Measurements from ENCODE around the gene TENT4B.

TENT4B gene

DNA sequence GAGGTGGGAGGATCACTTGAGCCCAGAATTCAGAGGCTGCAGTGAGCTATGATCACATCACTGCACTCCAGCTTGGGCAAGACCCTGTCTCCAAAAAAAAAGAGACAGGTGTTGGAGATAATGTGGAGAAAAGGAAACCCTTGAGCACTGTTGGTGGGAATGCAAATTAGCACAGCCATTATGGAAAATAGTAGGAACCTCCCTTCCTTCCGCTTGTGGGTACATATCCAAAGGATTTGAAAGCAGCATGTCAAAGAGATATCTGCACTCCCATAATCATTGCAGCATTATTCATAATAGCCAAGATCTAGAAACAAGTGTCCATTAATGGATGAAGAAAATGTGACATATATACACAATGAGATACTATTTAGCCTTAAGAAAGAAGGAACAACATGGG is 103.5 kb downstream of the TENT4B start:
- no peak for DNase-seq (ENCODE audit: low read depth in 2 of 2)

- DNase-seq (ENCODE audit: low read depth in 2 of 2), result no peak
Measured at GRCh38 chr16:50257876-50258275, 104.8 kb downstream of the TENT4B start.

DNA sequence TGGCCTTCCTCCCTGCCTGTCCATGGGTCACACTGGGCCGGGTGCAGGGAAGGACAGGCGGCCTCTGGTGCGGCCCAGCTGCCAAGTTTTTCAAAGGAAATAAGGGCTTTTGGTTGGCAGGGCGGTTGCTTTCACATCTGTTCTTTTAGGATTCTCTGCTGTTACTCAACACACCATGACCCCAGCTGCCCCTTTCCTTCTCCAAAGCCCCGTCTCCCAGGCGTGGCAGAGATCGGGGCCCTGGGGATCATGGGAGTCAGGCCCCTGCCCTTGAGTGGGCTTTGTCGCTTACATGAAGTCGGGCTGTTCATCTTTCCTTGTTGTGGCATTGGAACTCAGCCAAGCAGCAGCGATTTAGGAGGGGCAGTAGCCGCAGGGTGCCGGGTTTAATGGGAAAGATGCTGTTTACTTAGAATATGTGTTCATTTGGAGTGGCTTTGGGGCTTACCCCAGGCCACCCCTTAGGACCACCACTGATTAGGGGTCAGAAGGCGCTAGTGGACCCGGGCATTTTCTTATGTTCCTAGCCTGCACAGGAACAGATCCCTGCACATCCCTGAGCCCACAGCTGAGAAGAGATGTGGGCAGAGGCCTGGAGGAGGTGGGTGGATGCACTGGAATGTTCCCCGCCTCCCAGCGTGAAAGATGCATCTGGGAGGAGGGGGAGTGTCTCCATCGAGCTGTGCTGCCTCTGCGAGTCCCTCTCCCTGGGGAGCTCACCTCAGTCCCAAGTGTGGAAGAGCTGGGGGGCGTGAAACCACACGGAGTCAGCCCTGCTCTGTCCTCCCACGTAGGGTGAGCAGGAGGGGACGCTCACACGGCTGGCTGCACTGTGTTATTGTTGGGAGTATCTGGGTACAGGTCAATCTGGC is 106.5 kb downstream of the TENT4B start:
- DNase-seq (ENCODE audit: low read depth in 2 of 2), result no peak

DNA sequence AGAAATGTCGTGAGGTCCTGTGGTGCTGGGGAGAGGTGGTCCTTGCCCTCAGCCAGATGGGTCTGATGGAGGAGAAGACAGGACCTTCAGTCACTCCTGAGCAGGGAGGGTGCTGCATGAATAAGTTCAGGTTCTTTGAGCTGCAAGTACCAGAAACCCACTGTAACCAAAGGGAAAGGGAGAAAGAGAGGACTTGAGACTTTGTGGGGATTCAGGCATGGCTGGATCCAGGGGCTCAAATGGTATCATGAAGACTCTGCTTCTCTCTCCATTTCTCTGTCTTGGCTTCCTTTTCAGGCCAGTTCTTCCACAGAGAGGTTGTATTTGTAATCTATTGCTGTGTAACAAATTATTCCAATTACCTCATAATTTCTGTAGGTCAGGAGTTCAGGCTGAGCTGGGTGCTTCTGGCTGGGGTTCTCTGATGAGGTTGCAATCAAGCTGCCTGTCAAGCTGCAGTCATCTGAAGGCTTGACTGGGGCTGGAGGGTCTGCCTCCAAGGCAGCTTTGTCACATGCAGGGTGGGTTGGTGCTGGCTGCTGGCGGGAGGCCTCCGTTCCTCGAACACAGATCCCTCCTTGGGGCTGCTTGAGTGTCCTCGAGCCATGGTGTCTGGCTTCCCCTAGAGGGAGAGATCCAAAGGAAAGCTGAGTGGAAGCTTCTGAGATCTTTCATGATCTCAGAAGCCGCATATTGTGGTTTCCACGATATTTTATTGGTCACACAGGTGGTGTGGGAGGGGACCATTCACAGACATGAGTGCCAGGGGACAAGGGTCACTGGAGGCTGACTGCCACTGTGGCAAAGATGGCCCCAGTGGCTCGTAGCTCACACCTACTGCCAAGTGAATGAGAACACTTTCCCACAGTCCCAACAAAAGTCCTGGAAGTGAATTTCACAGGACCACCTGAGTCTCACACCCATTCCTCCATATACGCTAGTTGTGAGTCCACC is 107.4 kb downstream of the TENT4B start:
- no peak for DNase-seq (ENCODE audit: low read depth in 2 of 2)

- DNase-seq (ENCODE audit: low read depth in 2 of 2), result no peak
Measured at GRCh38 chr16:50261160-50261706, 108.1 kb downstream of the TENT4B start.

DNA sequence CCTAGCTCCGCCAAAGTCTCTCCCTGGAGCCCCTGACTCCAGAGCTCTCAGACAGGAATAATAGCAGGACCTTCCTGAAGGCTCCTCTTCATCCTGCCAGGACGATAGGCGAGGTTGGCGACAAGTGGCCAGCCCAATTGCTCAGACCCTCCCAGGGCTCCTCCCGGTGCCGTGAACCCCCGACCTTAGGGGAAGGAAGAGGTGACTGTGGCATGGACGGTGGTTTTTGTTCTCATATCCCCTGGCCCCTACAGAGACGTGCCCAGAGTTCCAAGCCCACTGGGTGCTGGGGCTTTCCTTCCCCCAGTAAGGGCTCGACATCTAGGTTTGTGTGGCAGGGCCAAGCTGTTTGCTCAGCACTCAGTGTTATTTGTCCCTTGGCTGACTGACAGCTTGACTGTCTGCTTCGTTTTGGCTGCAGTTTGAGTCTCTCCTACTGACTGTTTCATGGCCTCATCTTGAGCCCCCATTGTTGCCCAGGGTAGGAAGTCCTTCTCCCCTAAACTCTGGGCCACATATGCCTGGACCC is 108.7 kb downstream of the TENT4B start:
- no peak for DNase-seq (ENCODE audit: low read depth in 2 of 2)

GRCh38 chr16:50263060-50263909 is 110.2 kb downstream of the TENT4B start:
- no peak for DNase-seq (ENCODE audit: low read depth in 2 of 2)

GRCh38 chr16:50263940-50264929 is 111.1 kb downstream of the TENT4B start:
- DNase-seq (ENCODE audit: low read depth in 2 of 2), result peak in 1 of 2 donors; percentile 49

- no peak for DNase-seq (ENCODE audit: low read depth in 2 of 2)
Measured at GRCh38 chr16:50265260-50265659, 112.2 kb downstream of the TENT4B start.

- DNase-seq (ENCODE audit: low read depth in 2 of 2), result no peak
Measured at GRCh38 chr16:50265716-50266336, 112.7 kb downstream of the TENT4B start.

- peak; percentile 79 to 83 for DNase-seq (ENCODE audit: low read depth in 2 of 2)
Measured at GRCh38 chr16:50266337-50267091, 113.4 kb downstream of the TENT4B start, which contains the start of gene ADCY7. TSS of gene ADCY7 (plus strand) at chr16:50266551. CDS start at chr16:50288180, 21,629 bp downstream.

DNA sequence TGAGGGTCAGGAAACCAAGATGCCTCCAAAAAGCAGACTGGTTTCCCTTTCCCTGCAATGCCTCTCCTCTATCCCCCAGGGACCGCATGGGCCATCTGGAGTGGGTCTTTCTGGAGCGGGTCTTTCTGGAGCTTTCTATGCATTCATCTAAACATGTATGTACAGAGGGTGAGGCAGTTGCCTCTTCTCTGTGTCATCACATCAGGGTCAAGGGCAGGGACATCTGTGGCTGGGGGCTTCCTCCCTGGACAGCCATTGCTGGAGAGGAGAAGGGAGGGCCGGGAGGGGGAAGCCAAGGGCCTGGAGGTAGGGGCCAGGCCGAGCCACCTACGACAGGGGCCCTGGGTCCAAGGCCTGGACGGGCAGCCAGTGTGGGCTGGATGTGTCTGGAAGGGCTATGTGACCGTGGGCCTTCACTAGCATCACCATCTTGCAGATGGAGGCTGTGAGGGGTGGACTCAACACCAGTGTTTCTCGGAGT is 114.1 kb downstream of the TENT4B start:
- no peak for DNase-seq (ENCODE audit: low read depth in 2 of 2)

DNA sequence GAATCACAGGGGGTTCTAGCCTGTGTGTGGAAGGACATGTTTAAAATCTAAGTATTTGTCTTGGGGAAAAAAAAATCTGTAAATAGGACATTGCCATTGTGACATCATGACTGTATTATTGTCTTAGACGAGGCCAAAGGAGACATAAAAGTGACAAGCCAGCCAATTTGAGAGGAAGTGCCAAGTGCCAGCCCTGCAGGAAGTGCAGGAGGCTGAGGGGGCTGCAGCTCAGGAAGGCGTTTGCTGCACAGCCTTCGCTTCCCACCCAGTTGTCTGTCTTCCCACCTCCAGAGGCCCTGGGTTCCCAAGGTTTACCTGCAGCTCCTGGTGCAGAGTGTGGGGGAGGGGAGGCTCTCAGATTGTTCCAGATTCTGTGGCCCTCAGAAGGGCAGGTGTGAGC is 114.5 kb downstream of the TENT4B start:
- DNase-seq (ENCODE audit: low read depth in 2 of 2), result no peak

DNA sequence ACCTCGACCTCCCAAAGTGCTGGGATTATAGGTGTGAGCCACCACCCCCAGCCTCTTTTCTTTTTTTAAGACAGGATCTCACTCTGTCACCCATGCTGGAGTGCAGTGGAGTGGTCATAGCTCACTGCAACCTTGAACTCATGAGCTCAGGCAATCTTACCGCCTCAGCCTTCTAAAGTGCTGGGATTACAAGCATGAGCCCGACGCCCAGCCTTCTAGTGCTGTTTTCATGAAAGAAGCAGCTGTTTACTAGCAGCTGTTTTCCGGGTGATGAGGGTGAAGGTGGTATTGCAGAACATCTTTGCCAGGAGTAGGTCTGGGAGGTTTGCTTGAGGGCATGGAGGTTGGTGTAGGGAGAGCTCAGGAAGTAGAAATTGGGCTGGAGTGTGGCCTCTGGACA is 115.2 kb downstream of the TENT4B start:
- no peak for DNase-seq (ENCODE audit: low read depth in 2 of 2)

DNA sequence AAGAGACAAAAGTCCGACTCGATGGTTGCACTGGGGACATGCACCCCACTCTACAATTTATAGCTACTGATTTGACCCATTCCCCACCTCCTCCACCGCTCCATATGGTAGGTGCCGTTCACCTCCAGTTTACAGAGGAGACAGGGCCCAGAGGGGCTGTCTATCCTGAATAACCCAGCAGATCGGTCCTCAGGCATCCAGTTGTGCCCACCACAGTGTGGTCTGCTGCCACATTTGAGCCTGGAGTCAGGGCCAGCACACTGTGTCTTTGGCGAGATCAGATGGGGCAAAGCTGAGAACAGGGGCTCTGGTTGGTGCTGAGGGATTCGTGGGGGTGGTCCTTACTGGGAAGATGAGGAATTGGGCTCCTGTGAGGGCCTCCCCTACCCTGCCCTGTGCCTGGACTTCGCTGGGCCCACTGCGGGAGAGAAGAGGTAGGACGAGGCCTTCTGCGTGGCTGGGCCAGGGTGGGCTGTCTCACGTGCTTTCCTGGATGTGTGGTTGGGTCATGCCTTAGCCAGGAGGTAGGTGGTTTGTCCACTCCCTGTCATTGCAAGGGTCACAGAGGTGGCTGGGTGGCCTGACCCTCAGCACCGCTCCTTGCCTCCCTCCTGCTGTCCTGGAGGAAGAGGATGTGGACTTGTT is 116.1 kb downstream of the TENT4B start:
- DNase-seq (ENCODE audit: low read depth in 2 of 2), result no peak

DNA sequence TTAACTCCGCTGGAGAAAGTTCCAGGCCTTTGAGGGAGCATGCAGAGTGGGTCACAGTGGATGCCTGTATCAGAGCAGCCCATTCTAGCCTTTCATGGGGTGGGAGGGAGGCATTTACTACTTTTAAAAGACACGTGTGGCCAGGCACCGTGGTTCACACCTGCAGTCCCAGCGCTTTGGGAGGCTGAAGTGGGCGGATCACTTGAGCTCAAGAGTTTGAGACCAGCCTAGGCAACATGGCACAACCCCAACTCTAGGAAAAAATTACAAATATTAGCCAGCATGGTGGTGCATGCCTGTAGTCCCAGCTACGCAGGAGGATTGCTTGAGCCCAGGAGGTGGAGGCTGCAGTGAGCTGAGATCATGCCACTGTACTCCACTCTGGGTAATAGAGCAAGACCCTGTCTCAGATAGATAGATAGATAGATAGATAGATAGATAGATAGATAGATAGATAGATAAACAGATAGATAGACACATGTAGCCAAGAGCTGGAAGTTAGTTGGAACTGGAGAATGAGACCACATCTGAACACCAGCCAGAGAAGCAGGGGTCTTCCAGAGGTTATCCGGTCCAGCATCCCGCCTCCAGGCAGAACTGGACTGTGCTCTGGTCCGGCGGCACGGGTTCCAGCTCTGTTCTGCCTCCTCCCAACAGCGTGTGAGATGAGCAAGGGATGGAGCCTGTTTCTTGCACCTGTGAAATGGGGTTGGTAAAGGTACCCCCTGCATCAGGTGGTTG is 116.8 kb downstream of the TENT4B start:
- no peak for DNase-seq (ENCODE audit: low read depth in 2 of 2)

GRCh38 chr16:50270510-50271147 is 117.5 kb downstream of the TENT4B start:
- no peak for DNase-seq (ENCODE audit: low read depth in 2 of 2)
